ENCODE data around the gene TMEM126A.
A peak's percentile ranks its signal among the peaks of the same experiment; 100 is the strongest.
"Not testable (repeated sequence)": the region's sequence is repeated elsewhere in the genome, so short reads cannot be mapped to it uniquely, and the experiment has no call there.

Gene TMEM126A

GRCh38 chr11:85661972-85662664 is 14.4 kb downstream of the TMEM126A start:
- DNase-seq = no peak

- DNase-seq = no peak
These were observed 15.4 kb downstream of the TMEM126A start for GRCh38 chr11:85663080-85663752.

- peak; percentile 88 for DNase-seq
These were observed 16.2 kb downstream of the TMEM126A start for GRCh38 chr11:85663753-85664614.

GRCh38 chr11:85664615-85665481 is 17.1 kb downstream of the TMEM126A start, which contains the start of gene CREBZF:
Gene CREBZF, minus strand, starts transcription at chr11:85665129. Its CDS starts 254 bp downstream, at chr11:85664875.
- peak; percentile 97 for DNase-seq

GRCh38 chr11:85665733-85666132 is 18.0 kb downstream of the TMEM126A start:
- DNase-seq = no peak

- no peak for DNase-seq
These were observed 18.9 kb downstream of the TMEM126A start for GRCh38 chr11:85666687-85667086.

GRCh38 chr11:85668157-85668556 is 20.4 kb downstream of the TMEM126A start:
- DNase-seq = no peak

- DNase-seq = not testable (repeated sequence)
These were observed 23.3 kb downstream of the TMEM126A start for GRCh38 chr11:85670949-85671663.

GRCh38 chr11:85672105-85672902 is 24.5 kb downstream of the TMEM126A start:
- no peak for DNase-seq

GRCh38 chr11:85673393-85673792 is 25.6 kb downstream of the TMEM126A start:
- no peak for DNase-seq

- no peak for DNase-seq
These were observed 31.8 kb downstream of the TMEM126A start for GRCh38 chr11:85679576-85679975.

- no peak for DNase-seq
These were observed 33.1 kb downstream of the TMEM126A start for GRCh38 chr11:85680897-85681296.

GRCh38 chr11:85682330-85683305 is 34.9 kb downstream of the TMEM126A start:
- DNase-seq = peak; percentile 85

- DNase-seq = peak; percentile 75
These were observed 37.5 kb downstream of the TMEM126A start for GRCh38 chr11:85685125-85685819.

GRCh38 chr11:85685820-85686459 is 38.2 kb downstream of the TMEM126A start, which contains the start of gene CCDC89:
Gene CCDC89, minus strand, starts transcription at chr11:85686195. Its CDS starts 65 bp downstream, at chr11:85686130.
- peak; percentile 92 for DNase-seq

GRCh38 chr11:85694385-85694980 is 46.7 kb downstream of the TMEM126A start:
- DNase-seq = no peak

GRCh38 chr11:85695546-85695945 is 47.8 kb downstream of the TMEM126A start:
- DNase-seq = no peak

- no peak for DNase-seq
These were observed 50.0 kb downstream of the TMEM126A start for GRCh38 chr11:85697747-85698146.

Measured in femur (tissue), 1 donor.